Gastroesophageal sphincter (tissue), 4 donors: Measurements from ENCODE around the gene FAM83F. TPM values are rescaled to one million over a fixed set of nuclear protein-coding genes. Genes with fewer than 3 reads are reported as not detected.

Source experiments
- ATAC-seq: fragments of 150-250 bp; one replicate; pipeline ENCODE4 v1.9.1; 2016; ENCODE audit warnings: mild to moderate bottlenecking, moderate library complexity
- H3K27ac ChIP-seq, 4 donors: fragments of 200-600 bp; sonication (generic) in 3 of 4; 1 replicate in 3 of 4; 2 replicates in 1 of 4; pipeline ENCODE4 v1.5.1; 2016 to 2019
- H3K27me3 ChIP-seq: fragments of 200-600 bp; sonication (generic); one replicate; pipeline ENCODE4 v1.5.1; 2019
- H3K36me3 ChIP-seq, 2 donors: fragments of 200-600 bp; sonication (generic); one replicate each; pipeline ENCODE4 v1.5.1; 2019; ENCODE audit warnings: control low read depth in 1 of 2
- H3K4me1 ChIP-seq, 3 donors: fragments of 200-600 bp; sonication (generic); 1 replicate in 2 of 3; 2 replicates in 1 of 3; pipeline ENCODE4 v1.5.1; 2016 to 2019; ENCODE audit warnings: control low read depth in 2 of 3
- H3K4me3 ChIP-seq, 2 donors: fragments of 200-600 bp; sonication (generic); one replicate each; pipeline ENCODE4 v1.5.1; 2019; ENCODE audit warnings: mild to moderate bottlenecking in 1 of 2, moderate library complexity in 1 of 2
- H3K9me3 ChIP-seq, 3 donors: fragments of 200-600 bp; sonication (generic); one replicate each; pipeline ENCODE4 v1.5.1; 2017 to 2019; ENCODE audit warnings: control low read depth in 2 of 3
- EP300 ChIP-seq: sonication (generic); formaldehyde crosslinking; IDR thresholded peaks from one replicate; pipeline ENCODE4 v1.6.1; 2017; ENCODE audit warnings: antibody characterized with exemption, mild to moderate bottlenecking
- POLR2A ChIP-seq, 2 donors: fragments of 450-650 bp; IDR thresholded peaks; one replicate each; pipeline ENCODE4 v1.6.1; 2017; ENCODE audit warnings: antibody characterized with exemption in 2 of 2, mild to moderate bottlenecking in 2 of 2, moderate library complexity in 1 of 2
- POLR2AphosphoS5 ChIP-seq: sonication (generic); formaldehyde crosslinking; IDR thresholded peaks from one replicate; pipeline ENCODE4 v1.6.1; 2017; ENCODE audit warnings: antibody characterized with exemption
- whole genome bisulfite sequencing, 2 donors: methylation state at CpG; one replicate each; pipeline ENCODE4 v1.1.5; 2018; ENCODE audit warnings: low coverage in 1 of 2; 5-methylcytosine and 5-hydroxymethylcytosine counted together
- total RNA-seq, 4 donors: library from RNA; depleted of rRNA; stranded (reverse); fragments of >200 nt; gene quantifications; one replicate each; pipeline ENCODE4 v1.1.0, GENCODE V29; 2016
- TF ChIP-seq, protein P1 (sequence below), 4 experiments: fragments of 200-600 bp in 2 of 4; fragments of 450-650 bp in 2 of 4; sonication (generic) in 1 of 4; IDR thresholded peaks; one replicate each; pipeline ENCODE4 v1.5.1; 2017 to 2019; ENCODE audit warnings: antibody characterized with exemption in 4 of 4, mild to moderate bottlenecking in 2 of 4, moderate library complexity in 2 of 4

Gene FAM83F
- total RNA-seq, 4 donors from 2014 or later, result 0.46 to 4.2 (median 0.81) TPM

DNA sequence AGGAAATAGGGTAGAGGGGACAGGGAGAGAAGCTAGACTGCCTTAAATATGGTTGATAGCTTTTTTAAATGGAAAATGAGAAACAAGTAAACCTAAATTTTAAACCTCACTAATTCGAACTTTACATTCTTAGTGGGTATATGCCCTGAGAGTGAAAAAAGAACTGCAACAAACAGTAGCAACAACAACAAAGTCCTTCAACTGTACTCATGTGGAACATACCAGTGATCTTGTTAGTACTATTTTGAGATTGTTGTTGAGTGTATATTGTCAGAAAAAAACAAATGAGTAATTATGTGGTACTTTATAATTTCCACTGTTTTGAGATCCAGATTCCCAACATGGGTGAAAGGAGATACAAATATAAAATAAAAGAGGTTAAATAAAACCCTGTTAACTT is 94.1 kb downstream of the FAM83F start:
- WGBS, 2 donors, result 88 to 100% methylated on average over 1 of the region's 1 CpG
- Histone ChIP-seq H3K36me3 (no peaks in the 10 kb centered on the region), H3K4me3 (no peak overlapping the region), H3K27me3 (no peaks in the 10 kb centered on the region), H3K27ac (no peak overlapping the region), H3K4me1 (peaks cover 0 to 20% (median 2%) of the 10 kb centered on the region in 3 donors), H3K9me3 (no peaks in the 10 kb centered on the region)
- TF ChIP-seq POLR2AphosphoS5 (no peak), EP300 (no peak), POLR2A (IDR thresholded peaks at IDR 0.05) (no peak)
- TF ChIP-seq, protein P1, sequence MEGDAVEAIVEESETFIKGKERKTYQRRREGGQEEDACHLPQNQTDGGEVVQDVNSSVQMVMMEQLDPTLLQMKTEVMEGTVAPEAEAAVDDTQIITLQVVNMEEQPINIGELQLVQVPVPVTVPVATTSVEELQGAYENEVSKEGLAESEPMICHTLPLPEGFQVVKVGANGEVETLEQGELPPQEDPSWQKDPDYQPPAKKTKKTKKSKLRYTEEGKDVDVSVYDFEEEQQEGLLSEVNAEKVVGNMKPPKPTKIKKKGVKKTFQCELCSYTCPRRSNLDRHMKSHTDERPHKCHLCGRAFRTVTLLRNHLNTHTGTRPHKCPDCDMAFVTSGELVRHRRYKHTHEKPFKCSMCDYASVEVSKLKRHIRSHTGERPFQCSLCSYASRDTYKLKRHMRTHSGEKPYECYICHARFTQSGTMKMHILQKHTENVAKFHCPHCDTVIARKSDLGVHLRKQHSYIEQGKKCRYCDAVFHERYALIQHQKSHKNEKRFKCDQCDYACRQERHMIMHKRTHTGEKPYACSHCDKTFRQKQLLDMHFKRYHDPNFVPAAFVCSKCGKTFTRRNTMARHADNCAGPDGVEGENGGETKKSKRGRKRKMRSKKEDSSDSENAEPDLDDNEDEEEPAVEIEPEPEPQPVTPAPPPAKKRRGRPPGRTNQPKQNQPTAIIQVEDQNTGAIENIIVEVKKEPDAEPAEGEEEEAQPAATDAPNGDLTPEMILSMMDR (IDR thresholded peaks at IDR 0.05), result no peak
- ATAC-seq, result no peak

Other genes starting within 250 kb of the FAM83F start
- under 1 TPM in 1 of 4 donors, not detected in 3; 0.47 TPM for gene ENTHD1, start 101.2 kb upstream of the FAM83F start, total RNA-seq
- gene GRAP2, start 93.9 kb upstream of the FAM83F start, total RNA-seq, result 1 to 10 TPM in 3 of 4 donors, under 1 TPM in 1; 0.67 to 3.1 (median 1.7) TPM
- not detected for gene TMA7B, start 34.6 kb upstream of the FAM83F start, total RNA-seq
- 10 to 100 TPM; 32.4 to 71.2 (median 60.7) TPM for gene TNRC6B, start 183.0 kb downstream of the FAM83F start, total RNA-seq